IMR-90 (cell line): ENCODE data around the gene TFB2M. TPM values are rescaled to one million over a fixed set of nuclear protein-coding genes. Genes with fewer than 3 reads are reported as not detected.

Experiments
- ATAC-seq: fragments of 200-7000 bp; cut with Tn5 transposase; 2 replicates; pipeline ENCODE4 v1.9.1; 2020; ENCODE audit warnings: low read depth, mild to moderate bottlenecking, moderate library complexity
- BruUV-seq: library from RNA; stranded (reverse); fragments of 400-500 nt; replicated peaks from 2 replicates; lab custom pipeline; 2021; lab: Mats Ljungman, UMichigan
- CTCF ChIA-PET: fragments of 300-600 bp; formaldehyde crosslinking; extraction: SDS; loops from one replicate; lab custom pipeline; 2021; ENCODE audit warnings: antibody characterized with exemption; lab: Yijun Ruan, JAX
- POLR2A ChIA-PET: fragments of 300-600 bp; sonication (Branson Sonifier 250); formaldehyde crosslinking; loops from one replicate; lab custom pipeline; 2022; ENCODE audit warnings: antibody characterized with exemption; ENCODE audit not compliant: unreplicated experiment; lab: Charles Lee
- DNase-seq: peaks from one replicate; pipeline ENCODE4 v3.0.0; 2013
- H2AFZ ChIP-seq: replicated peaks from 2 replicates; pipeline ENCODE3; 2013; ENCODE audit warnings: low read length, mild to moderate bottlenecking; ENCODE audit not compliant: poor library complexity
- H2AK5ac ChIP-seq: 2 replicates; pipeline ENCODE4 v1.6.1; 2013; ENCODE audit warnings: low read depth, low read length, inconsistent platforms
- H2AK9ac ChIP-seq: replicated peaks from 2 replicates; pipeline ENCODE3; 2013; ENCODE audit warnings: mild to moderate bottlenecking, low read depth, low read length, moderate library complexity; ENCODE audit not compliant: poor library complexity
- H2BK120ac ChIP-seq: 2 replicates; pipeline ENCODE4 v1.6.1; 2013; ENCODE audit warnings: low read depth, low read length, inconsistent platforms
- H2BK15ac ChIP-seq: 3 replicates; pipeline ENCODE4 v1.6.1; 2013; ENCODE audit warnings: low read depth, low read length, inconsistent platforms
- H2BK20ac ChIP-seq: 2 replicates; pipeline ENCODE4 v1.6.1; 2013; ENCODE audit warnings: low read depth, mild to moderate bottlenecking, inconsistent platforms, low read length, moderate library complexity
- H2BK5ac ChIP-seq: 2 replicates; pipeline ENCODE4 v1.6.1; 2013; ENCODE audit warnings: mild to moderate bottlenecking, low read depth, low read length, inconsistent platforms; ENCODE audit not compliant: poor library complexity, severe bottlenecking
- H3K14ac ChIP-seq: replicated peaks from 2 replicates; pipeline ENCODE4 v1.6.1; 2013; ENCODE audit warnings: low read depth, low read length, inconsistent platforms
- H3K18ac ChIP-seq: 2 replicates; pipeline ENCODE4 v1.6.1; 2013; ENCODE audit warnings: low read depth, low read length, control low read depth
- H3K23ac ChIP-seq: 2 replicates; pipeline ENCODE4 v1.6.1; 2013; ENCODE audit warnings: low read depth, low read length, inconsistent platforms
- H3K27ac ChIP-seq: 2 replicates; pipeline ENCODE4 v1.5.1; 2013; ENCODE audit warnings: mild to moderate bottlenecking, control low read depth, low read length; ENCODE audit not compliant: insufficient read depth
- H3K27me3 ChIP-seq: 2 replicates; pipeline ENCODE4 v1.6.1; 2013; ENCODE audit warnings: low read length; ENCODE audit not compliant: control insufficient read depth, insufficient read depth
- H3K36me3 ChIP-seq: 2 replicates; pipeline ENCODE4 v1.6.1; 2013; ENCODE audit warnings: low read length, mixed read lengths; ENCODE audit not compliant: control insufficient read depth, insufficient read depth
- H3K4ac ChIP-seq: 2 replicates; pipeline ENCODE4 v1.6.1; 2013; ENCODE audit warnings: low read depth, low read length, inconsistent platforms
- H3K4me1 ChIP-seq: 2 replicates; pipeline ENCODE4 v1.6.1; 2013; ENCODE audit warnings: low read length, mixed read lengths; ENCODE audit not compliant: control insufficient read depth, insufficient read depth
- H3K4me2 ChIP-seq: 2 replicates; pipeline ENCODE4 v1.6.1; 2013; ENCODE audit warnings: low read depth, mild to moderate bottlenecking, control low read depth, low read length, moderate library complexity
- H3K4me3 ChIP-seq: 2 replicates; pipeline ENCODE4 v1.5.1; 2013; ENCODE audit warnings: low read depth, mild to moderate bottlenecking, control low read depth, low read length, moderate library complexity; ENCODE audit not compliant: insufficient read depth
- H3K56ac ChIP-seq: 2 replicates; pipeline ENCODE4 v1.6.1; 2013; ENCODE audit warnings: low read length, inconsistent platforms; ENCODE audit not compliant: insufficient read depth; ENCODE audit errors: extremely low read depth
- H3K79me1 ChIP-seq, 2 experiments: 2 replicates each; pipeline ENCODE4 v1.6.1; 2013; ENCODE audit warnings: low read length in 2 of 2, inconsistent platforms in 1 of 2, low read depth in 1 of 2
- H3K9ac ChIP-seq: 2 replicates; pipeline ENCODE4 v1.6.1; 2013; ENCODE audit warnings: low read depth, low read length, control low read depth
- H3K9me1 ChIP-seq: 2 replicates; pipeline ENCODE4 v1.6.1; 2013; ENCODE audit warnings: low read length, inconsistent platforms; ENCODE audit not compliant: insufficient read depth
- H3K9me3 ChIP-seq: 2 replicates; pipeline ENCODE4 v1.6.1; 2013; ENCODE audit warnings: low read length; ENCODE audit not compliant: control insufficient read depth, insufficient read depth
- H4K20me1 ChIP-seq: 2 replicates; pipeline ENCODE4 v1.6.1; 2013; ENCODE audit warnings: low read length, inconsistent platforms; ENCODE audit not compliant: insufficient read depth
- H4K5ac ChIP-seq: 2 replicates; pipeline ENCODE4 v1.6.1; 2013; ENCODE audit warnings: mild to moderate bottlenecking, low read depth, low read length, control low read depth
- H4K8ac ChIP-seq, 2 experiments: 2 replicates each; pipeline ENCODE4 v1.6.1; 2013; ENCODE audit warnings: low read depth in 2 of 2, low read length in 2 of 2, control low read depth in 1 of 2, inconsistent platforms in 1 of 2
- H4K91ac ChIP-seq: 2 replicates; pipeline ENCODE4 v1.6.1; 2013; ENCODE audit warnings: low read depth, low read length, inconsistent platforms; ENCODE audit not compliant: insufficient read depth
- BHLHE40 ChIP-seq: fragments of 150-350 bp; IDR thresholded peaks from 2 replicates; pipeline ENCODE4 v1.6.1; 2016; ENCODE audit warnings: mild to moderate bottlenecking, low read depth, low read length
- CEBPB ChIP-seq: IDR thresholded peaks from 2 replicates; pipeline ENCODE4 v1.6.1; 2012; ENCODE audit warnings: low read depth, low read length, improper control_type of control experiment
- CHD1 ChIP-seq: IDR thresholded peaks from 2 replicates; pipeline ENCODE4 v1.6.1; 2012; ENCODE audit warnings: low read depth, low read length, improper control_type of control experiment
- CTCF ChIP-seq: conservative IDR thresholded peaks from 2 replicates; pipeline ENCODE4 v1.5.1; 2012; ENCODE audit warnings: mild to moderate bottlenecking, low read depth, low read length, improper control_type of control experiment
- ELK1 ChIP-seq: fragments of 150-350 bp; IDR thresholded peaks from 2 replicates; pipeline ENCODE4 v1.6.1; 2016; ENCODE audit warnings: low read depth, mild to moderate bottlenecking, low read length, moderate library complexity, borderline replicate concordance
- FOS ChIP-seq: fragments of 150-350 bp; IDR thresholded peaks from 2 replicates; pipeline ENCODE4 v1.6.1; 2016; ENCODE audit warnings: low read depth, low read length
- MAFK ChIP-seq: IDR thresholded peaks from 2 replicates; pipeline ENCODE4 v1.6.1; 2012; ENCODE audit warnings: low read depth, low read length, improper control_type of control experiment
- MAZ ChIP-seq: IDR thresholded peaks from 2 replicates; pipeline ENCODE4 v1.6.1; 2012; ENCODE audit warnings: low read depth, mild to moderate bottlenecking, low read length, improper control_type of control experiment, moderate library complexity, borderline replicate concordance
- MXI1 ChIP-seq: IDR thresholded peaks from 2 replicates; pipeline ENCODE4 v1.6.1; 2012; ENCODE audit warnings: low read depth, mild to moderate bottlenecking, low read length, moderate library complexity, borderline replicate concordance
- NFE2L2 ChIP-seq: fragments of 150-350 bp; IDR thresholded peaks from 2 replicates; pipeline ENCODE4 v1.6.1; 2016; ENCODE audit warnings: low read depth, mild to moderate bottlenecking, low read length
- POLR2A ChIP-seq: IDR thresholded peaks from 2 replicates; pipeline ENCODE4 v1.6.1; 2012; ENCODE audit warnings: mild to moderate bottlenecking, low read depth, low read length
- RAD21 ChIP-seq: IDR thresholded peaks from 2 replicates; pipeline ENCODE4 v1.6.1; 2012; ENCODE audit warnings: low read length, improper control_type of control experiment
- RCOR1 ChIP-seq: IDR thresholded peaks from 2 replicates; pipeline ENCODE4 v1.6.1; 2012; ENCODE audit warnings: mild to moderate bottlenecking, low read length, improper control_type of control experiment; ENCODE audit not compliant: insufficient replicate concordance
- RFX5 ChIP-seq: IDR thresholded peaks from 2 replicates; pipeline ENCODE4 v1.8.0; 2012; ENCODE audit warnings: low read depth, mild to moderate bottlenecking, low read length, moderate library complexity
- SMC3 ChIP-seq: fragments of 150-350 bp; IDR thresholded peaks from 2 replicates; pipeline ENCODE4 v1.6.1; 2016; ENCODE audit warnings: low read depth, mild to moderate bottlenecking, antibody characterized with exemption, low read length, moderate library complexity
- WGBS, 2 experiments: methylation state at CpG; one replicate each; pipeline versions ENCODE4 v1.1.5 to v1.1.7; 2013; ENCODE audit warnings: missing lambda C conversion rate in 2 of 2; ENCODE audit not compliant: insufficient read length in 1 of 2; ENCODE audit errors: extremely low coverage in 2 of 2; 5-methylcytosine and 5-hydroxymethylcytosine counted together
- dilution Hi-C: fragments of 300-500 bp; cut with HindIII; formaldehyde crosslinking; loops from one replicate; pipeline ENCODE4 v1.14.3; 2018; ENCODE audit warnings: low sequenced_read_pairs; ENCODE audit not compliant: unreplicated experiment
- in situ Hi-C: fragments of 300-500 bp; cut with MboI; formaldehyde crosslinking; loops from 3 replicates; pipeline ENCODE4 v1.14.3; 2019; ENCODE audit warnings: low sequenced_read_pairs, inconsistent platforms, mixed read lengths
- intact Hi-C: fragments of 100-400 bp; cut with micrococcal nuclease; formaldehyde crosslinking; loops from 2 replicates; pipeline ENCODE4 v1.10.0; 2022
- polyA plus RNA-seq, 3 experiments: library from polyadenylated mRNA; depleted of rRNA; stranded (reverse); fragments of >200 nt; gene quantifications; 2 replicates each; pipeline ENCODE4 v1.2.3, GENCODE V29; 2012; ENCODE audit warnings: low replicate concordance in 1 of 3
- total RNA-seq: library from RNA; depleted of rRNA; stranded (reverse); fragments of >200 nt; gene quantifications from 2 replicates; pipeline ENCODE4 v1.2.3, GENCODE V29; 2012
- TF ChIP-seq, protein P1 (sequence below): fragments of 150-350 bp; IDR thresholded peaks from 2 replicates; pipeline ENCODE4 v1.6.1; 2017; ENCODE audit warnings: mild to moderate bottlenecking, antibody characterized with exemption, low read length, low read depth

The TFB2M gene
- total and polyA plus RNA-seq, 2 of the 4 experiments (the other 2 are of a cell fraction): 13.3 to 15.7 TPM

- H3K4me3 ChIP-seq: no peak overlapping the region
- no peak overlapping the region for H3K14ac ChIP-seq
- H3K36me3 ChIP-seq: no peaks in the 10 kb centered on the region
- H3K4ac ChIP-seq: no peak overlapping the region
- H2BK15ac ChIP-seq: no peak overlapping the region
- H4K5ac ChIP-seq: no peak overlapping the region
- no peak overlapping the region for H3K9ac ChIP-seq
- no peaks in the 10 kb centered on the region for H4K20me1 ChIP-seq
- H4K8ac ChIP-seq: no peak overlapping the region
- in situ Hi-C loops: no loop called here
- intact Hi-C loops: no loop called here
- TF ChIP-seq MXI1 (no peak), RAD21 (no peak), RFX5 (no peak), NFE2L2 (no peak), MAZ (no peak), RCOR1 (no peak), CEBPB (no peak), ELK1 (no peak), BHLHE40 (no peak), MAFK (no peak), CTCF (no peak), CHD1 (no peak), POLR2A (no peak), SMC3 (no peak), FOS (no peak)
- TF ChIP-seq, protein P1, sequence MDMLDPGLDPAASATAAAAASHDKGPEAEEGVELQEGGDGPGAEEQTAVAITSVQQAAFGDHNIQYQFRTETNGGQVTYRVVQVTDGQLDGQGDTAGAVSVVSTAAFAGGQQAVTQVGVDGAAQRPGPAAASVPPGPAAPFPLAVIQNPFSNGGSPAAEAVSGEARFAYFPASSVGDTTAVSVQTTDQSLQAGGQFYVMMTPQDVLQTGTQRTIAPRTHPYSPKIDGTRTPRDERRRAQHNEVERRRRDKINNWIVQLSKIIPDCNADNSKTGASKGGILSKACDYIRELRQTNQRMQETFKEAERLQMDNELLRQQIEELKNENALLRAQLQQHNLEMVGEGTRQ: no peak
- ChIA-PET CTCF (no interaction called here), POLR2A (no interaction called here)
- 60% methylated on average over 1 of the region's 2 CpGs; no CpG with 5 or more reads in 1 of the 2 experiments for WGBS, 2 experiments
- peaks cover 13% of the 10 kb centered on the region for H3K27me3 ChIP-seq
- no peaks in the 10 kb centered on the region for H3K9me1 ChIP-seq
- H3K27ac ChIP-seq: no peak overlapping the region
- no peak overlapping the region for H4K91ac ChIP-seq
- no peak overlapping the region for H3K23ac ChIP-seq
- H3K9me3 ChIP-seq: peaks cover 13% of the 10 kb centered on the region
- no peak overlapping the region for H3K18ac ChIP-seq
- no peak overlapping the region for H2BK120ac ChIP-seq
- BruUV-seq: no TSS peak
- DNase-seq: no peak
- H2AK9ac ChIP-seq: no peak overlapping the region
- H3K79me1 ChIP-seq: no peaks in the 10 kb centered on the region
- H2BK5ac ChIP-seq: no peak overlapping the region
- no peak overlapping the region for H2AFZ ChIP-seq
- H2BK20ac ChIP-seq: no peak overlapping the region
- H3K56ac ChIP-seq: no peak overlapping the region
- no peak overlapping the region for H2AK5ac ChIP-seq
- H3K4me1 ChIP-seq: no peaks in the 10 kb centered on the region
- no peak overlapping the region for H3K4me2 ChIP-seq
- ATAC-seq: no peak
- dilution Hi-C loops: no loop called here
Measured at GRCh38 chr1:246533371-246533905, 32.6 kb downstream of the TFB2M start.
